GM21825 (cell line): ENCODE data around the gene MYO18B.

Experiments used
- ATAC-seq: cut with Tn5 transposase; IDR thresholded peaks from one replicate; pipeline ENCODE4 v1.9.1; 2021; ENCODE audit warnings: mild to moderate bottlenecking, moderate library complexity; ENCODE audit not compliant: unreplicated experiment

MYO18B gene

DNA sequence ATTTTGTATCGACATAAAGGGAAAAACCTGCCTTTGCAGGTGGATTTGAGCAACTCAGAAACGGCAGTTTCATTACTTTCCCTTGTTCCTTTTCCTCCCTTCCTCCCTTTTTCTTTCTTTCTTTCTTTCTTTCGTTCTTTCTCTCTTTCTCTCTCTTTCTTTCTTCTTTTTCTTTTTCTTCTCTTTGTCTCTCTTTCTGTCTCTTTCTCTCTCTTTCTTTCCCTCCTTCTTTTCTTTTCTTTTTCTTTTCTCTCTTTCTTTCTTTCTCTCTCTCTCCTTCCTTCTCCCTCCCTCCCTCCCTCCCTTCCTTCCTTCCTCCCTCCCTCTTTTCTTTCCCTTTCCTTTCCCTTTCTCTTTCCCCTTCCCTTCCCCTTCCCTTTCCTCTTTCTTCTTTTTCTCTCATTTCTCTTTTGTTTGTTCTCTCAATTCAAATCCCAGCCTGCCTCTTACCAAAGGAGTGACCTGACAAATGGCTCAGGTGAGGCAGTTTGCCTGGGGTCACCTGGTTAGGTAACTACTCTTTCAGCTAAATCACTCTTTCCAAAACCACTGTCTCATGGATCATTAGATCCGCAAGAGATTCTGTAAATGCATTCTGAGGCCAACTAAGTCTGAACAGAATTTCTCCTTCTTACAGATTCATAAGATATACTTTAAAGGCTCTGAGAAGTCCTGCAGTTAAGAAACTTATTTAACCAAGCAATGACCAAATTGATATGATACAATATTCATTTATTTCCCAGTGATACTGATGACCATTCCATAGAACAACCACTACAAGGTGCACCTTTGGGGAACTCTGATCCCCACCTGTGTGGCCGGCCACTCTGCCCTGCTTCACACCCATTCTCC, 75.3 kb downstream of the MYO18B start:
- no peak for ATAC-seq

DNA sequence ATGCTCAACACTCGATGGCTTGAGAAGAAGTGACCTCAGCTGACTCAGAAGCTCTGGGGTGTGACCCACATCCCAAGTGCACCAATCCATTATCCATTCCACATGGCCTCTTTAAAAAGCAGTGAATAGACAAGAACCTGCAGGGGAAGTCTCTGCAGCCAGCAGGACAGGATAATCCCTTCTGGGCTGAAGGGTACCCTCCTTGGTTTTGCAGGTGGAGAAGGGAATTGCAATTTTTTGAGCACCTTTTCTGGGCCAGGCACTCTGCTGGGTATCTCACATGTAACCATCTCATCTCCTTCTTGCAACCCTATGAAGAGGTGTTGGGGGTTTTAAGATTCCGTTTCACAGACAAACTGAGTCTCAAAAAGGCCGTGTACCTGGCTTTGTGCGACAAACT, 76.6 kb downstream of the MYO18B start:
- ATAC-seq = no peak

DNA sequence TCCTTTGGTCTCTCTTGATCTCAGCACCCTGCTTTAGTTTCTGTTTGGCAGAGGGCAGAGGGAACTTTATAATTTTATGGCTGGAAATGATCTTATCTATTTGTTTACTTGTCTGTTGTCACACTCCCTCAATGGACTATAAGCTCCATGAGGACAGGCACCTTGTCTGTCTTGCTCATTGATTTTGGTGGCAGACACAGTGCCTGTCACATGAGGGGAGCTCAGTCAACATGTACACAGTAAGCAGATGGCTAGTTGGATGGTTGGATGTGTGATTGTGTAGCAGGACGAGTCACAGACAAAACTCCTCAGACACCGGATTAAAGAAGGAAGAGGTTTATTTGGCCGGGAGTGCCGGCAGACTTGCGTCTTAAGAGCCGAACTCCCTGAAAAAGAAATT, 80.4 kb downstream of the MYO18B start:
- no peak for ATAC-seq

DNA sequence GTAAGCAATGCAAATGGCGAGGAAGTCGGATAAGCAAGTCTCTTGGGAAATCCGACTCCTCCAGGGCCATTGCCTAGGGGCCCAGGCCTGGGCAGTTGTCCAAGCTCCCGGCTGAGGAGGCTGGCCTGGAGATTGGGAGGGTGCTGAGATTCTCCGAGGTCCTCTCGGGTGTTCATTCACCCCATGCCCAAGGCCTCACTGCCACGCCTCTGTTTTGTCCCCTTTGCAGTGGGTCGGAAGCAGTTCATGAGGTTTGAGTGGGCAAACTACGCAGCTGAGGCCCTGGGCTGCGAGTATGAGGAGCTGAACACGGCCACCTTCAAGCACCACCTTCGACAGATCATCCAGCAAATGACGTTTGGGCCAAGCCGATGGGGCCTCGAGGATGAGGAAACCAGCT, 81.3 kb downstream of the MYO18B start:
- ATAC-seq = no peak

DNA sequence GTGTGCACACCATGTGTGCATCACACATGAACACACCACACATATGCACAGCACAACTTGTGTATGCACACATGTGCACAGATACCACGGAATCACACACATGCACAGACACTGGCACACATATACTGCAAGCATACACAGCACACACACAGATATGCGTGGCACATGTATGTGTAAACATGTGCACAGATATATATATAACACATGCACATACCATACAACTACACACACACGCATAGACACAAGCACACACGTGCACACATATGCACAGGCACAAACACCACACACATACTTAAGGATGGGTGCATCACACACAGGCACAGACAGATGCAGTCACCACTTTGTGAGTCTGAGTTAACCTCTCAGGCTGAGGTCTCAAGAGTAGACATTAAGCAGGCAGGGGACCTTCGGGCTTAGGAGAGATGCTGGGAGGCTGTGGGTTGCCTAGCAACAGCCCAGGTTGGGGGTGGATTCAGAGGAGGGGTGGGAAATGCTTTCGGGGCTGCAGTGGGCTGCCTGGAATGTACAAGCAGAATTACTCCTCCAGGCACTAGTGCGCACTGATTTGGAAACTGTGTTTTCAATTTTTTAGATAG, 82.9 kb downstream of the MYO18B start:
- no peak for ATAC-seq

DNA sequence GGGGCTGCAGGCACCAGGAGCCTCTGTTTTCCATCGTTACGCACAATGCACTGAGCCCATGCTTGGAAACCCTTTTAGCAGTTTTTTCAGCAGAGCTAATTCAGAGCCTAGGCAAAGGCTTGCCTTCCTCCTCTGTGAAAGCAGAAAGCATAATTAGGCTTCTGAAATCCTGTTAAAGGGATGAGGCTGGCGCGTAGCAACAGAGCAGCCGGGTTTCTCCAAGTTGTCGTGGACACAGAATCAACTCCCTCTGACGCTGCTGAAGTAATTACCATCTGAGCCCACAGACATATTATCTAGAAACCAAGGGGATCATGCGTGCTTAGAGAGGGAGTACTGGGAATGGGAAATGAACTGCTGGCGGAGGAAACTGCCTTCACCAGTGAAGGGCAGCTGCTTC, 85.4 kb downstream of the MYO18B start:
- no peak for ATAC-seq

DNA sequence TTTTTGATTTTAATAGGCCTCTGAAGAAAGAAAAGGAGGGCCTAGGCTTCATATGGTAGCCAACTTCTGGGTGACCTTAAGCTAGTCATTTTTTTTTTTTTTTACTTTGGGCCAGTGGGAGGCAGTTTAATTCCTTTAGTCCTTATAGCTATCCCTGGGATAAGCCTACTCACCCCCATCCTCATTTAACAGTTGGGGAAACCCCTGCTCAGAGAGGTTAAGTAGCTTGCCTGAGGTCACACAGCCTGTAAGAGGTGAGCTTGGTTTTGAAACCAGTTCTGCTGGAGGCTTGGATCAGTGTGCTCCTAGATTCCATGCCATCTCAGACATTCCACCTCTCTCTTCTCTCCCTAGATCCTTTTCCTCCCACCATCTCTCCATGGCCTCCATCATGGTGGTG, 86.4 kb downstream of the MYO18B start:
- no peak for ATAC-seq

DNA sequence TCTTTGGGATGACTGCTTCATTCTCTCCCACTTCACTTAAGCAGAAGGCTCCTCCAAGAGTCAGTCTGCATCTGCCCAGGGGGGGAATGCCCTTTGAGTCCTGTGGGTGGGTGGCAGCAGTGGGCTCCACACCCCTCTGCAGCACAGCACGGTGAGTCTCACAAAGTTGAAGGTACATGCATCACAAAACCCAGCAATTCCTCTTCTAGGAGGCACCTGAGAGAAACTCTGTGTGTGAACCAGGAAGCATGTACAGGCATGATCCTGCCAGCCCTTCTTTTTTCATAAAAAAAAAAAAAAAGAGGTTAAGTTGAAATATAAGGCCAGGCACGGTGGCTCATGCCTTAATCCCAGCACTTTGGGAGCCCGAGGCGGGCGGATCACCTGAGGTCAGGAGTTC, 87.2 kb downstream of the MYO18B start:
- no peak for ATAC-seq

DNA sequence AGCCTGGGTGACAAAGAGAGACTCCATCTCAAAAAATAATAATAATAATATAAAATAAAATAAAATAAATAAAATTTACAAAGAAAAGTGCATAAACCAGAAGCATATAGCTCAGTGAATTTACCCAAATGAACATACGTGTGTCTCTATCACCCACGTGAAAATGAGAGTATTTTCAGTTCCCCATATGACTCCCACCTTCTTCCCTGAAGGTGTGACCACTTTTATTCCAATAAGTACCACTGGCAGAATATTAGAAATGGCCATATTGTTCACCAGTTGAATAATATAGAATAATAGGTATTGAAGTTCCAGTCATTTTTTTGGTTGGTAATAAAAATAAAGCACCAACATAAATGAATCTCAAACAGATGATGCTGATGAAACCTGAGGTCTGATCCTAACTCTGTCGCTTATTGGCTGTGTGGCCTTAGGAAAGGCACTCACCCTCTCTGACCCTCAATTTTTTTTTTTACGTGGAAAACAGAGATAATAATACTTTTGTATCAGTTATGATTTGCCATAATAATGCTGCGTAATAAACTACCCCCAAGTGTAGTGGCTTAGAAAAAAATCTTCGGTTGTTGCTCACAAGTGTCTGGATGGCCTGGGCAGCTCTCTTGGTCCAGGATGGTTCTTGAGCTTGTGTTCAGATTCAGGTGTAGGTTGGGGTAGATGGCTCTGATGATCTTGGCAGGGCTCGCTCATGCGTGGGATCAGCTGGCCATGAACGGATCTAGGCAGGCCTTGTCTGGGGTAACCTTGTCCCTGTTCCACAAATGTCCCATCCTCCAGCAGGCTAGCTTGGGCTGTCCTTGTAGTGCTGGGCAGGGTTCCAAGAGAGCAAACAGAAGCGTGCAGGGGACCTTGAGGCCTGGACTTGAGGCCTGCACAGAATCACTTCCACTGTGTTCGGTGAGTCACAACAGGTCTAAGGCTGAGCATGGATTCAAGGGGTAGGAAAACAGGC, 88.1 kb downstream of the MYO18B start:
- ATAC-seq = no peak

DNA sequence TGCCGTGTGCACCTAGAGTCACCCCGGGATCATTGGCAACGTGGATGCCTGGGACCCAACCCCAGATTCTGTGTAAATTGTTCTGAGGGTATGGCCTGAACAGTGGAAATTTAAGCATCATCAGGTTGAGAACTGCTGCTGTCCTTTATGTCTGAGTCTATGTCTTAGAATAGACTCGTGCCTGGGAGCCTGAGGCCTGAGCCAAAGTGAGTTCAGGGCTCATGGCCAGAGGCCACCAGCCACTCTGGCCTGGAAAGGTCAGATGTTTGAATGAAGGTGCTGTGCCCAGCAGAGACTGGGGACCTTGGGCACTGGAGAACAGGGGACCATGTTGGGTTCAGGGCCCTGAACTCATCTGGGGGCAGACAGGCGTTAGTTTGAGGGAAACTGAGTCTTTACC, 91.1 kb downstream of the MYO18B start:
- ATAC-seq = no peak

DNA sequence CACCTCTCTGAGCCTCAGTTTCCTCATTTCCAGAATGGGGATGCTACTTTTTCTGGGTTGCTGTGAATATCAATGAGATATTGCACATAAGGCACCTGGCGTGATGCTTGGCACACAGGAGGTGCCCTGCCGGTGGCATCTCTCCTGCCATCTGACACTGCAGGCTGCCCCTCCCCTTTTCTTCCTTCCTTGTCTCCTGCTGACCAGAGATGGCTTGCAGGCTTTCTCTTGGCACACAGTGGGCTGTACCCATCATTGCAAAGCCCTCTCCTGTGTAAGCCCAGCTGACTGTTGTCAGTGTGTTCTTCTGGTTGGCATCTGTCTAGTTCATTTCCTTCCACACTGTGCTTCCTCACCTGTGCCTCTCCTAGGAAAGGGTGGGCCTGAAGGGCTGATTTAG, 91.7 kb downstream of the MYO18B start:
- ATAC-seq = no peak

DNA sequence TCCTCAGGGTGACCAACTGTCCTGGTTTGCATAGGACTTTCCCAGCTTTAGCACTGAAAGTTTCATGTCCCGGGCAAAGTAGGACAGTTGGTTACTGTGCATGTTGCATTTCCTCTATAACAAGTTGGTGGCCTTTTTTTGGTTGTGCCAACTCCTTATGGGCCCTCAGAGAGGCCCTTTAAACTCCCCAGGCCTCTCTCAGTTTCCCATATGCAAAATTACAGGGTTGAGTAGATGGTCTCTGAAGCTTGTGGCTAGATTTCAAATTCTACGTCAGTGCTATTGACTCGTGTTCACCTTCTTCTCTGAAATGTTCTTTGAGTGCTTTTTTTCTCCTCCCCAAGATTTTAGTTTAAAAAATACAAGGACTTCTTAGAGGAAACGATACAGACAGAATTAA, 92.5 kb downstream of the MYO18B start:
- ATAC-seq = no peak

DNA sequence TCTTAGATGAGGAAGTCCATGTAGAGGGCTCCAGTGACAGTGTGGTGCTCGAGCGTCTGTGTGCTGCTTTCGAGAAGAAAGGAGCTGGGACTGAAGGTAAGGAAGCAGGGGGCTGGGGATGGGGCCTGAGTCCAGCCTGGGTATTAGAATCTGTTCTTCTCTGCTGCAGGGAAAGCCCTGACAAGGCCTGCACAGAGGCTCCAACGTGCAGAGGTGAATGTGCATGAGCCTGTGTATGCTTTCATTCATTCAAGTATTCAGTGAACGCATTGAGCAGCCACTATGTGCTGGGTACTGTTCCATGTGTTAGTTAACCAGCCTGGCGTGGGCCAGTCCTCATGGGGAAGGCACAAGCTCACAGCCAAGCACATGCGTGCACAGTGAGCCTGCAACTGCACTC, 93.4 kb downstream of the MYO18B start:
- no peak for ATAC-seq

DNA sequence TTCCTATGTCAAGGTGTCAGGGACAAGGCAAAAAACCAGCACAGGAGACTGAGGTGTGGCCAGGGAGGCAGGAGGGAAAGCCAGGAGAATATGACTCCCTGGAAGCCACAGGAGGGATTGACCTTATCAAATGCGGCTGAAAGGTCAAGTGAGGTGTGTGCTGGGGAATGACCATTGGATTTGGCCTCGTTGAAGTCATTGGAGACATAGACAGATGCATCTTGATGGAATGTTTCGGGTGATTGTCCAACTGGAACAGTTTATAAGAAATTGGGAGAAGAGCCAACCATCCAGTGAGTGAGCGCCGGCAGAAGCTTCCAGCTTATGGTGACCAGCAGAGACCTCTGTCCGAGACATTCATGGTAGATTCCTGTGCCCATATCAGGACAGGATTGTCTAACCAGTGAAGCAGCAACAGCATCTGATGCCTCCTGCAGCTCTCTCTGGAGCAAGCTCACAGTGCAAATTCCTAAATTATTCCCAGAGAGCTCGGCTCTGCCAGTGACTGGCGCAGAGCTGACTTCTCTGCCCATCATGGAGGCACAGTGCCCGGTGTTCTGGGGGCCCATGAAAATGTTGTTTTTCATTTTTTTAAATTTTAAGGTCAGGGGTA, 95.4 kb downstream of the MYO18B start:
- no peak for ATAC-seq

DNA sequence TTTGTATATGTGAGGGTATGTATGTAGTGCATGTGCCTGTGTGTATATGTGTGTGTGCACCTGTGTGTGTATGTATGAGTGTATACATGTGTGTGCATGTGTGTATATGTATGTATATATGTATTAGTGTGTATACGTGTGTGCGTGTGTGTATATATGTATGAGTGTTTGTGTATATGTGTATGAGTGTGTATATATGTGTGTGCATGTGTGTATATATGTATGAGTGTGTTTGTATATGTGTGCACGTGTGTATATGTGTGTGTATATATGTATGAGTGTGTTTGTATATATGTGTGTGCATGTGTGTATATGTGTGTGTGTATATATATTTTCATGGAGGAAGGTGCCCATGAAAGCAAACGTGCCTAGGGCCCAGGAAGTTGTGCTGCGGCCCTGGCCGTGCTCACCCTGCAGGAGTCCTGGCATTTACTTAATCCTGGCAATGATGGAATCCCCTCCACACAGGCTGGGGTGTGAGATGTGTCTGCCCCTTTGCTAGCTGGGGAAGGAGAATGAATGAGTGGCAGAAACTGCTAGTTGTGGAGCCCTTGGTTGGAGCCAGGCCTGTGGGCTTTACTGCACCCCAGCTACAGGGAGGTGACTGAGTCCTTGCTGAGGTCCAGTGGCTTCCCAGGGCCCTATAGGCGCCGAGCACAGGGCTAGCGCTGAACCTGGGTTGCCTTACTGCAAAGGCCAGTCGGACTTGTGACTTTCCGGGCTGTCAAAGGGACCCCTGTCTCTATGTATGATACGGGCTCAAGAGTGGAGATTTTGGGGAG, 97.2 kb downstream of the MYO18B start:
- no peak for ATAC-seq

DNA sequence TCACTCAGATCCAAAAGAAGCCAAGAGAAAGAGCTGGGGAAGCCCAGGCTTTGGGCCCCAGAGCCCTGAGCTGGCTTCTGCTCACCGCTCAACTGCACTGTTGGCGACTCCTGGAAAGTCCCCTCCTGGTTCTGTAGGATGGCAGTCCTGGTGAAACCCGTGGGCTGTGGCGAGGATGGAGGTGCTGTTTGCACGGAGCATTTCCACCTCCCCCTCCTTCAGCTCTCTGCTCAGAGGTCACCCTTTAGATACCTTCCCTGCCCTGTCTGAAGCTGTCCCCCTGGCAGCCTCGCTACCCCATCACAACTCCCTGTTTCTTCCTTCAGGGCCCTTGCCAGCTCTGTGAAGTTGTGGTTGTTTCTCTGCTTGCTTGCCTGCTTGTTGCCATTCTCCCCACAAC, 97.8 kb downstream of the MYO18B start:
- ATAC-seq = no peak

DNA sequence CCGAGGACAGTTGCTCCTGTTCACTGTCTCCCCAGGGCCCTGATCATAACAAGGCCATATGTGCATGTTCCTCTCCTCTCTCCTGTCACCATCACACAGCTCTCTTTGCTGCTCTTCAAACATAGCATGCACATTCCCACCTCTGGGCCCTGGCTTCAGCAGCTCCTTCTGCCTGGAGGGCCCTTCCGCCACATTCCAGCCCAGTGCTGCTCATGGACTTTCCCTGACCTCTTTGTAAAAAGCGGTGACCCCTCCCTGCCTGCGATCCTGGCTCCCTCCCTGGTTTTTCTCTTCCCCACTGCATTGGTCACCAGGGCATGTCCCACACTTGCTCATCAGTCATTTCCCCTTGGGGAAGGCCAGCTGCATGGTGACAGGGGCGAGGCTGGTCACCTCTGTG, 98.2 kb downstream of the MYO18B start:
- no peak for ATAC-seq

DNA sequence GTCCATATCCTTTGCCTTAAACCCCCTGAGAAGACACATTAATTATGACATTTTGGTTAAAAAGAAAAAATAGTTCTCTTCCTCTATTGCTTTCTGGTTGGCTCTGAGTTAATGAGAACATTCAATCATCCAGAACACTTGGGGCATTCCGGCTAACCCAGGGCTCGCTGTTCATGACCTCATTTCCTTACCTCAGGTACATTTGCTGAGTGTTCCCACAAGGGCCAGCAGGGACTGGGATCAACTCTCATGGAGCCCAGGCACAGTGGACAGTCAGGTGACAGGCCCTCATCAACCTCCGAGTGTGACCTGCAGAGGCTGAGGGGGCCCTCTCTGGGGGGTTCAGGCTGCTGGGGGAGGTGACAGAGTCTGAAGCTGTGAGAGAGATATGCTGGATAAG, 98.9 kb downstream of the MYO18B start:
- ATAC-seq = no peak

DNA sequence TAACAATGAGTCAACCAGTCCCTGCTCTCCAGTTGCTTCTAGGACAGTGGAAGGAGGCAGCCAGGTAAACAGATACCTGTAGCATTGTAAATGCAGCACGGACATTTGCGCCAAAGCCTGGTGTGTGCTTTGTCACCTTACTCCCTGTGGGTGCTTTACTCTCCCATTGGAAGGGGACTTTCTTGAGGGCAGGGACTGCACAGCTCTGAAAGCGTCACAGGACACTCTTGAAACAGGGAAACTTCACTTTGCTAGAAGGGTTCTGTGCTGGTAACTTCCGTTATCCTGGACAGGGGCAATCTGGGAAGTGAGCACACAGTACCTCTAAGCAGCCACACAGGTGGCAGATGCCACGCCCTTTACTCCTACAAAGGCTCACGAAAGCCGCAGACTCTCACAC, 99.8 kb downstream of the MYO18B start:
- ATAC-seq = no peak

DNA sequence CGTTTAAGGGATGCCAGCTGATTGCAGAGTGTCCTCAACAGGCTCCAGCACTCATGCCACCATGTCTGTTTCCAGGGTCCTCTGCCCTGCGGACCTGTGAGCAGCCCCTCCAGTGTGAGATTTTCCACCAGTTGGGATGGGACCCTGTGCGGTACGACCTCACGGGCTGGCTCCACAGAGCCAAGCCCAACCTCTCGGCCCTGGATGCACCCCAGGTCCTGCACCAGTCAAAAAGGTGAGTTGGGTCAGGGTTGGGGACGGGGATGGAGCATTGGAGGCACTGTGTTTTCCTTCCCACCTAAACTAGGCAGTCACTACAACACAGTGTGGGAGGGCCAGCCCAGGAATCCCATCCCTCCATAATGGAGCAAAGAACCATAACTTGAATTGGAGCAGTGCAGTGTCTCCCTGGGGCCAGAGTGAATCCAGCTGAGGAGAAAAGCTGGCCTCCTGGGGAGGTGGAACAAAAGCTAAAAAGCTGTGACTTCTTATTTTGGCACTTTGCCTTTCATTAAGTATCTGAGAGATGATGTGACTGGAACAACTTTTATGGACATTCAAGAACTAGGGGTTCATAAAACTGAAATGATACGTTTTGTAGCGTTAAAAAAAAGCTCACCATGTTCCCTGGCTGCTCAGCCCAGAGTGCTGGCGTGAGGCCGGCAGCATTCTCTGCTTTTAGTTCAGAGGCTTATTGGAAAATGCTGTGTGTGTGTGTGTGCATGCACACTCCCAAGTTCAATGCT, 101.8 kb downstream of the MYO18B start:
- ATAC-seq = no peak
